ENCODE data around the gene AFAP1. TPM values are rescaled to one million over a fixed set of nuclear protein-coding genes. Genes with fewer than 3 reads are reported as not detected.

The AFAP1 gene
- total and polyA plus RNA-seq, 2 of the 8 experiments (the other 6 are each of a cell fraction or from before 2014, with no cell fraction given): 3.6 to 18.2 TPM

- H3K27me3 ChIP-seq (replicated peaks in 1 of 4; ENCODE audit: control insufficient read depth in 3 of 4, extremely low read depth in 1 of 4, insufficient read depth in 3 of 4, low read length in 3 of 4): no peaks in the 10 kb centered on the region
- no peak for FAIRE-seq
Observed at GRCh38 chr4:7805533-7806337, 133.9 kb downstream of the AFAP1 start.

More at GRCh38 chr4:7805533-7806337, 133.9 kb downstream of the AFAP1 start:
- Histone ChIP-seq H2BK5ac (ENCODE audit: low read depth, low read length) (peak overlapping the region; percentile 14; the same call in 1 of the 2 replicates), H3K4me3 (ENCODE audit: extremely low read depth in 1 of 4, insufficient read depth in 2 of 4, low read depth in 3 of 4, low read length in 4 of 4) (no peak overlapping the region), H3K79me2 (ENCODE audit: control insufficient read depth in 1 of 2, insufficient read depth in 2 of 2, low read length in 2 of 2) (no peaks in the 10 kb centered on the region), H3K9ac (replicated peaks in 1 of 4; ENCODE audit: extremely low read depth in 1 of 4, low read depth in 3 of 4, low read length in 3 of 4) (no peak overlapping the region), H4K20me1 (replicated peaks in 1 of 2; ENCODE audit: control insufficient read depth in 1 of 2, insufficient read depth in 2 of 2, low read length in 2 of 2) (no peaks in the 10 kb centered on the region), H2BK20ac (ENCODE audit: low read length) (no peak overlapping the region), H3K4me2 (ENCODE audit: insufficient read depth in 1 of 2, low read depth in 2 of 2, low read length in 2 of 2) (peak overlapping the region; percentile 12 to 42; a peak in 2 of 4 replicates), H3K4ac (replicated peaks; ENCODE audit: insufficient read length, low read depth, low read length) (no peak overlapping the region), H2AK5ac (ENCODE audit: low read depth, low read length) (peak overlapping the region; percentile 4; the same call in 1 of the 2 replicates), H2BK120ac (replicated peaks; ENCODE audit: low read depth, low read length) (no peak overlapping the region), H2BK15ac (ENCODE audit: low read length) (no peak overlapping the region), H3K4me1 (replicated peaks in 1 of 4; ENCODE audit: control insufficient read depth in 3 of 4, insufficient read depth in 4 of 4, low read length in 3 of 4) (peaks cover 11 to 27% (median 22%) of the 10 kb centered on the region in 4 experiments), H4K8ac (ENCODE audit: extremely low read depth, insufficient read depth, low read length) (no peak overlapping the region), H3K36me3 (ENCODE audit: control insufficient read depth in 2 of 4, insufficient read depth in 4 of 4, low read length in 3 of 4) (peaks cover 0 to 3% (median 0%) of the 10 kb centered on the region in 4 experiments; a peak in 3 of 8 replicates), H3K56ac (replicated peaks; ENCODE audit: insufficient read length, low read depth, low read length) (no peak overlapping the region), H2AFZ (ENCODE audit: low read length) (no peak overlapping the region), H3K18ac (ENCODE audit: extremely low read depth, low read length) (no peak overlapping the region), H3K9me3 (ENCODE audit: insufficient read depth in 2 of 2, low read depth in 1 of 2, low read length in 1 of 2) (no peaks in the 10 kb centered on the region), H2BK12ac (ENCODE audit: low read depth, low read length) (peak overlapping the region; percentile 93), H3K27ac (ENCODE audit: low read depth, low read length) (peak overlapping the region; percentile 28; the same call in 1 of the 2 replicates), H4K5ac (ENCODE audit: insufficient read length, low read depth, low read length) (no peak overlapping the region), H3K23me2 (ENCODE audit: low read depth, low read length) (no peaks in the 10 kb centered on the region), H4K91ac (replicated peaks; ENCODE audit: insufficient read length, low read length) (no peak overlapping the region), H3K79me1 (ENCODE audit: low read depth, low read length) (no peaks in the 10 kb centered on the region), H3K23ac (ENCODE audit: insufficient read length) (no peak overlapping the region), H3K14ac (ENCODE audit: insufficient read length) (no peak overlapping the region)
- WGBS, 2 experiments (ENCODE audit: extremely low coverage in 1 of 2, insufficient coverage in 1 of 2, insufficient read length in 1 of 2, insufficient replicate concordance in 2 of 2, low coverage in 1 of 2, low lambda C conversion rate in 2 of 2, missing lambda C conversion rate in 1 of 2): 54% methylated on average over 21 of the region's 21 CpGs; no CpG with 5 or more reads in 1 of the 2 experiments
- TF ChIP-seq CEBPB (IDR thresholded peaks at IDR 0.05; ENCODE audit: low read depth, low read length) (peak; percentile 87), RFX5 (IDR thresholded peaks at IDR 0.05; ENCODE audit: borderline replicate concordance, low read depth, low read length) (no peak), CREB1 (IDR thresholded peaks at IDR 0.05) (peak; percentile 72), TEAD4 (IDR thresholded peaks at IDR 0.05; ENCODE audit: low read depth, low read length) (peak; percentile 86)
- POLR2A ChIA-PET (ENCODE audit: partially characterized antibody): interaction anchor here (0.6 to 1.8 kb wide), 6 partner anchors 16 to 182 kb away, joined by 3 to 4 read pairs (median 3); no protein-coding TSS in a partner anchor
- CTCF ChIA-PET (ENCODE audit: partially characterized antibody): interaction anchor here (0.8 to 11.1 kb wide), 41 partner anchors 8 to 412 kb away, joined by 3 to 180 read pairs (median 5); partner anchors contain the start of gene AFAP1
- no peak for DNase-seq (ENCODE audit: low read depth in 1 of 2, low spot score in 2 of 2)

Data from H1 (cell line).